ENCODE results near the gene ZBTB11. TPM values are rescaled to one million over a fixed set of nuclear protein-coding genes. Genes with fewer than 3 reads are reported as not detected.
A peak's percentile ranks its signal among the peaks of the same experiment; 100 is the strongest.

Gene ZBTB11
- total and polyA plus RNA-seq, 2 experiments from 2014 or later: 7.7 to 22.4 TPM

GRCh38 chr3:101643009-101643844, 33.7 kb downstream of the ZBTB11 start:
- H3K9me2 ChIP-seq (ENCODE audit: insufficient read depth): no peaks in the 10 kb centered on the region
- Mint-ChIP-seq H3K27ac (peak overlapping the region; percentile 25; the same call in 1 of the 2 replicates), H3K36me3 (ENCODE audit: low read depth) (no peaks in the 10 kb centered on the region; the same call in 2 of the 3 replicates), H3K9me3 (no peaks in the 10 kb centered on the region), H3K27me3 (ENCODE audit: insufficient read depth, low read depth, poor library complexity) (peaks cover 4% of the 10 kb centered on the region), H3K4me3 (no peak overlapping the region), H3K4me1 (peaks cover 23% of the 10 kb centered on the region)
- no peaks in the 10 kb centered on the region for H3K36me3 ChIP-seq (ENCODE audit: insufficient read depth)
- no peaks in the 10 kb centered on the region for H4K20me1 ChIP-seq (replicated peaks; ENCODE audit: insufficient read depth)
- H3K4me2 ChIP-seq: peak overlapping the region; percentile 0; the same call in 1 of the 2 replicates
- no peak overlapping the region for H3K27ac ChIP-seq (ENCODE audit: low read depth)
- no peak overlapping the region for H3K4me3 ChIP-seq
- DNase-seq (ENCODE audit: low spot score): peak; percentile 33
- H3K79me2 ChIP-seq (replicated peaks; ENCODE audit: insufficient read depth): no peaks in the 10 kb centered on the region
- peaks cover 17% of the 10 kb centered on the region for H3K4me1 ChIP-seq (ENCODE audit: insufficient read depth)
- no peak for TF ChIP-seq ZNF331 (CRISPR knock-in tag; IDR thresholded peaks at IDR 0.05; ENCODE audit: low read depth)
- ATAC-seq: peak; percentile 54
- H3K27me3 ChIP-seq (ENCODE audit: insufficient read depth): no peaks in the 10 kb centered on the region
- H3F3A ChIP-seq (replicated peaks; ENCODE audit: low read depth): no peaks in the 10 kb centered on the region
- H2AFZ ChIP-seq: no peak overlapping the region

- Histone ChIP-seq H3K27ac (ENCODE audit: low read depth) (no peak overlapping the region), H3K27me3 (ENCODE audit: insufficient read depth) (no peaks in the 10 kb centered on the region), H4K20me1 (replicated peaks; ENCODE audit: insufficient read depth) (no peaks in the 10 kb centered on the region), H3K4me1 (ENCODE audit: insufficient read depth) (peaks cover 17% of the 10 kb centered on the region), H3K36me3 (ENCODE audit: insufficient read depth) (no peaks in the 10 kb centered on the region), H3K79me2 (replicated peaks; ENCODE audit: insufficient read depth) (no peaks in the 10 kb centered on the region), H3K4me2 (no peak overlapping the region), H3K4me3 (no peak overlapping the region), H3K9me2 (ENCODE audit: insufficient read depth) (no peaks in the 10 kb centered on the region), H3F3A (replicated peaks; ENCODE audit: low read depth) (no peaks in the 10 kb centered on the region), H2AFZ (no peak overlapping the region)
- ATAC-seq (no peak), DNase-seq (ENCODE audit: low spot score) (no peak)
- H3K27ac Mint-ChIP-seq: no peak overlapping the region
- peaks cover 4% of the 10 kb centered on the region for H3K27me3 Mint-ChIP-seq (ENCODE audit: insufficient read depth, low read depth, poor library complexity)
- H3K9me3 Mint-ChIP-seq: no peaks in the 10 kb centered on the region
- H3K4me3 Mint-ChIP-seq: no peak overlapping the region
- TF ChIP-seq CTCF (conservative IDR thresholded peaks at IDR 0.05; ENCODE audit: low read depth in 2 of 2) (no peak), STAT1 (IDR thresholded peaks at IDR 0.05; ENCODE audit: unreplicated experiment) (no peak), JUNB (IDR thresholded peaks at IDR 0.05; ENCODE audit: unreplicated experiment) (no peak), ETS1 (IDR thresholded peaks at IDR 0.05) (no peak), EZH2phosphoT487 (IDR thresholded peaks at IDR 0.05; ENCODE audit: unreplicated experiment) (no peak)
- TF ChIP-seq, protein P1, sequence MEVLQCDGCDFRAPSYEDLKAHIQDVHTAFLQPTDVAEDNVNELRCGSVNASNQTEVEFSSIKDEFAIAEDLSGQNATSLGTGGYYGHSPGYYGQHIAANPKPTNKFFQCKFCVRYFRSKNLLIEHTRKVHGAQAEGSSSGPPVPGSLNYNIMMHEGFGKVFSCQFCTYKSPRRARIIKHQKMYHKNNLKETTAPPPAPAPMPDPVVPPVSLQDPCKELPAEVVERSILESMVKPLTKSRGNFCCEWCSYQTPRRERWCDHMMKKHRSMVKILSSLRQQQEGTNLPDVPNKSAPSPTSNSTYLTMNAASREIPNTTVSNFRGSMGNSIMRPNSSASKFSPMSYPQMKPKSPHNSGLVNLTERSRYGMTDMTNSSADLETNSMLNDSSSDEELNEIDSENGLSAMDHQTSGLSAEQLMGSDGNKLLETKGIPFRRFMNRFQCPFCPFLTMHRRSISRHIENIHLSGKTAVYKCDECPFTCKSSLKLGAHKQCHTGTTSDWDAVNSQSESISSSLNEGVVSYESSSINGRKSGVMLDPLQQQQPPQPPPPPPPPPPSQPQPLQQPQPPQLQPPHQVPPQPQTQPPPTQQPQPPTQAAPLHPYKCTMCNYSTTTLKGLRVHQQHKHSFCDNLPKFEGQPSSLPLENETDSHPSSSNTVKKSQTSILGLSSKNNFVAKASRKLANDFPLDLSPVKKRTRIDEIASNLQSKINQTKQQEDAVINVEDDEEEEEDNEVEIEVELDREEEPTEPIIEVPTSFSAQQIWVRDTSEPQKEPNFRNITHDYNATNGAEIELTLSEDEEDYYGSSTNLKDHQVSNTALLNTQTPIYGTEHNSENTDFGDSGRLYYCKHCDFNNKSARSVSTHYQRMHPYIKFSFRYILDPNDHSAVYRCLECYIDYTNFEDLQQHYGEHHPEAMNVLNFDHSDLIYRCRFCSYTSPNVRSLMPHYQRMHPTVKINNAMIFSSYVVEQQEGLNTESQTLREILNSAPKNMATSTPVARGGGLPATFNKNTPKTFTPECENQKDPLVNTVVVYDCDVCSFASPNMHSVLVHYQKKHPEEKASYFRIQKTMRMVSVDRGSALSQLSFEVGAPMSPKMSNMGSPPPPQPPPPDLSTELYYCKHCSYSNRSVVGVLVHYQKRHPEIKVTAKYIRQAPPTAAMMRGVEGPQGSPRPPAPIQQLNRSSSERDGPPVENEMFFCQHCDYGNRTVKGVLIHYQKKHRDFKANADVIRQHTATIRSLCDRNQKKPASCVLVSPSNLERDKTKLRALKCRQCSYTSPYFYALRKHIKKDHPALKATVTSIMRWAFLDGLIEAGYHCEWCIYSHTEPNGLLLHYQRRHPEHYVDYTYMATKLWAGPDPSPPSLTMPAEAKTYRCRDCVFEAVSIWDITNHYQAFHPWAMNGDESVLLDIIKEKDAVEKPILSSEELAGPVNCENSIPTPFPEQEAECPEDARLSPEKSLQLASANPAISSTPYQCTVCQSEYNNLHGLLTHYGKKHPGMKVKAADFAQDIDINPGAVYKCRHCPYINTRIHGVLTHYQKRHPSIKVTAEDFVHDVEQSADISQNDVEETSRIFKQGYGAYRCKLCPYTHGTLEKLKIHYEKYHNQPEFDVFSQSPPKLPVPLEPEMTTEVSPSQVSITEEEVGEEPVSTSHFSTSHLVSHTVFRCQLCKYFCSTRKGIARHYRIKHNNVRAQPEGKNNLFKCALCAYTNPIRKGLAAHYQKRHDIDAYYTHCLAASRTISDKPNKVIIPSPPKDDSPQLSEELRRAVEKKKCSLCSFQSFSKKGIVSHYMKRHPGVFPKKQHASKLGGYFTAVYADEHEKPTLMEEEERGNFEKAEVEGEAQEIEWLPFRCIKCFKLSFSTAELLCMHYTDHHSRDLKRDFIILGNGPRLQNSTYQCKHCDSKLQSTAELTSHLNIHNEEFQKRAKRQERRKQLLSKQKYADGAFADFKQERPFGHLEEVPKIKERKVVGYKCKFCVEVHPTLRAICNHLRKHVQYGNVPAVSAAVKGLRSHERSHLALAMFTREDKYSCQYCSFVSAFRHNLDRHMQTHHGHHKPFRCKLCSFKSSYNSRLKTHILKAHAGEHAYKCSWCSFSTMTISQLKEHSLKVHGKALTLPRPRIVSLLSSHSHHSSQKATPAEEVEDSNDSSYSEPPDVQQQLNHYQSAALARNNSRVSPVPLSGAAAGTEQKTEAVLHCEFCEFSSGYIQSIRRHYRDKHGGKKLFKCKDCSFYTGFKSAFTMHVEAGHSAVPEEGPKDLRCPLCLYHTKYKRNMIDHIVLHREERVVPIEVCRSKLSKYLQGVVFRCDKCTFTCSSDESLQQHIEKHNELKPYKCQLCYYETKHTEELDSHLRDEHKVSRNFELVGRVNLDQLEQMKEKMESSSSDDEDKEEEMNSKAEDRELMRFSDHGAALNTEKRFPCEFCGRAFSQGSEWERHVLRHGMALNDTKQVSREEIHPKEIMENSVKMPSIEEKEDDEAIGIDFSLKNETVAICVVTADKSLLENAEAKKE (CRISPR knock-in tag; IDR thresholded peaks at IDR 0.05): no peak
- no peaks in the 10 kb centered on the region; the same call in 2 of the 3 replicates for H3K36me3 Mint-ChIP-seq (ENCODE audit: low read depth)
- peaks cover 29% of the 10 kb centered on the region for H3K4me1 Mint-ChIP-seq
These were observed 34.5 kb downstream of the ZBTB11 start for GRCh38 chr3:101642441-101642840.

Data from GM23338 (cell line).